ENCODE measurements around the gene PPP6R2. TPM values are rescaled to one million over a fixed set of nuclear protein-coding genes. Genes with fewer than 3 reads are reported as not detected.

Gene PPP6R2
- total and polyA plus RNA-seq, 2 of the 8 experiments (the other 6 are each of a cell fraction or from before 2014, with no cell fraction given), result 25.0 to 32.2 TPM

DNA sequence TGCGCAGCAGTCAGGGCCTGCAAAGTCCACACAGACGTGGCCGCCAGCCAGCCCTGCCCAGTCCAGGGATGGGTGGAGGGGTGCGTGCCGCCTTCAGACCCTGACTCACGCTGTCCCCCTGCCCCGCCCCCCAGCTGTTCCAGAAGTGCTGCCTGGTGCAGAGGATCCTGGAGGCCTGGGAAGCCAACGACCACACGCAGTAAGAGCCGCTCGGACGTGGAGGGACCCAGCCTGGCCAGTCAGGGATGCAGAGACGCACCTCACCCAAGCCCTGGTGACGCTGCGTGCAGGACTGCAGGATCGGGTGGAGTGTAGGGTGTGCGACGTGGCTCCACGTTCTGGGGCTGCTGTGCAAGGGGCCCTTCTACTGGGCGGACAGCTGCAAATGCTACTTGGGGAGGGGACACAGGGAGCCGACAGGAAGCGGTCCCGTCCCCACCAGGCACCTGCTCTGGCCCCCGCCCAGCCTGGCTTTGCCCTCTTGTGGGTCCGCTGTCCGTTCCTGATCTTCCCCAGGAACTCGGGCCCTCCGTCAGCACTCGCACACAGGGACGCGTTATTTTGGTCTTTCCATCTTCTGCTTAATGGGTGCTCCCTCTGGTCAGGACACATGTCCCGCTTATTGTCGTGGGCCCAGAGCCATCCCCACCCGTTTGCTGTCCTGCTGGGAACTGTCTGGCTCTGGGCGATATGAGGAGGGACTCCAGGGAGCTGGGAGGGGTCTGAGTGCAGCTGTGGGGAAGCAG lies 89.2 kb downstream of the PPP6R2 start:
- no peaks in the 10 kb centered on the region for H3K23me2 ChIP-seq (ENCODE audit: low read depth, low read length)
- POLR2A ChIA-PET (ENCODE audit: partially characterized antibody), result interaction anchor here (2.2 kb wide), 1 partner anchor 11 kb away, joined by 5 read pairs; no protein-coding TSS in a partner anchor
- WGBS, 2 experiments (ENCODE audit: extremely low coverage in 1 of 2, insufficient coverage in 1 of 2, insufficient read length in 1 of 2, insufficient replicate concordance in 2 of 2, low coverage in 1 of 2, low lambda C conversion rate in 2 of 2, missing lambda C conversion rate in 1 of 2), result 91% methylated on average over 35 of the region's 35 CpGs; no CpG with 5 or more reads in 1 of the 2 experiments
- H3K4me3 ChIP-seq (ENCODE audit: extremely low read depth in 1 of 4, insufficient read depth in 2 of 4, low read depth in 3 of 4, low read length in 4 of 4), result no peak overlapping the region
- H3K36me3 ChIP-seq (ENCODE audit: control insufficient read depth in 2 of 4, insufficient read depth in 4 of 4, low read length in 3 of 4), result peaks cover 11 to 35% (median 21%) of the 10 kb centered on the region in 4 experiments
- H2BK120ac ChIP-seq (replicated peaks; ENCODE audit: low read depth, low read length), result no peak overlapping the region
- H4K91ac ChIP-seq (replicated peaks; ENCODE audit: insufficient read length, low read length), result no peak overlapping the region
- H3K4ac ChIP-seq (replicated peaks; ENCODE audit: insufficient read length, low read depth, low read length), result no peak overlapping the region
- no peak overlapping the region for H2AK5ac ChIP-seq (ENCODE audit: low read depth, low read length)
- no peak overlapping the region for H3K9ac ChIP-seq (replicated peaks in 1 of 4; ENCODE audit: extremely low read depth in 1 of 4, low read depth in 3 of 4, low read length in 3 of 4)
- no peak overlapping the region for H3K14ac ChIP-seq (ENCODE audit: insufficient read length)
- no peak overlapping the region for H2BK15ac ChIP-seq (ENCODE audit: low read length)
- no peak overlapping the region for H2AFZ ChIP-seq (ENCODE audit: low read length)
- H4K5ac ChIP-seq (ENCODE audit: insufficient read length, low read depth, low read length), result no peak overlapping the region
- no peaks in the 10 kb centered on the region for H3K79me2 ChIP-seq (ENCODE audit: control insufficient read depth in 1 of 2, insufficient read depth in 2 of 2, low read length in 2 of 2)
- H3K18ac ChIP-seq (ENCODE audit: extremely low read depth, low read length), result no peak overlapping the region
- no peak overlapping the region for H3K23ac ChIP-seq (ENCODE audit: insufficient read length)
- no peak overlapping the region for H2BK20ac ChIP-seq (ENCODE audit: low read length)
- no peak overlapping the region for H3K4me2 ChIP-seq (ENCODE audit: insufficient read depth in 1 of 2, low read depth in 2 of 2, low read length in 2 of 2)
- H3K9me3 ChIP-seq (ENCODE audit: insufficient read depth in 2 of 2, low read depth in 1 of 2, low read length in 1 of 2), result no peaks in the 10 kb centered on the region
- H2BK5ac ChIP-seq (ENCODE audit: low read depth, low read length), result no peak overlapping the region
- no peak for FAIRE-seq
- no peaks in the 10 kb centered on the region for H3K27me3 ChIP-seq (replicated peaks in 1 of 4; ENCODE audit: control insufficient read depth in 3 of 4, extremely low read depth in 1 of 4, insufficient read depth in 3 of 4, low read length in 3 of 4)
- peaks cover 3 to 7% of the 10 kb centered on the region in 2 experiments for H4K20me1 ChIP-seq (replicated peaks in 1 of 2; ENCODE audit: control insufficient read depth in 1 of 2, insufficient read depth in 2 of 2, low read length in 2 of 2)
- H3K27ac ChIP-seq (ENCODE audit: low read depth, low read length), result no peak overlapping the region
- H3K79me1 ChIP-seq (ENCODE audit: low read depth, low read length), result no peaks in the 10 kb centered on the region
- no peak overlapping the region for H3K56ac ChIP-seq (replicated peaks; ENCODE audit: insufficient read length, low read depth, low read length)
- no peak overlapping the region for H2BK12ac ChIP-seq (ENCODE audit: low read depth, low read length)
- no peak overlapping the region for H4K8ac ChIP-seq (ENCODE audit: extremely low read depth, insufficient read depth, low read length)
- no peak for DNase-seq (ENCODE audit: low read depth in 1 of 2, low spot score in 2 of 2)
- H3K4me1 ChIP-seq (replicated peaks in 1 of 4; ENCODE audit: control insufficient read depth in 3 of 4, insufficient read depth in 4 of 4, low read length in 3 of 4), result no peaks in the 10 kb centered on the region
- CTCF ChIA-PET (ENCODE audit: partially characterized antibody), result no interaction called here
- TF ChIP-seq CBX5 (IDR thresholded peaks at IDR 0.05; ENCODE audit: low read depth, low read length), result no peak
- no peak for TF ChIP-seq SIRT6 (IDR thresholded peaks at IDR 0.05; ENCODE audit: low read length)
- TF ChIP-seq TAF7 (optimal IDR thresholded peaks at IDR 0.05; ENCODE audit: borderline replicate concordance, low read depth, low read length), result no peak
- TF ChIP-seq MAFK (IDR thresholded peaks at IDR 0.05; ENCODE audit: low read depth, low read length), result no peak
- TF ChIP-seq SUZ12 (IDR thresholded peaks at IDR 0.05; ENCODE audit: low read length), result no peak
- no peak for TF ChIP-seq ATF2 (IDR thresholded peaks at IDR 0.05; ENCODE audit: low read length)
- TF ChIP-seq BRCA1 (IDR thresholded peaks at IDR 0.05; ENCODE audit: low read depth, low read length), result no peak
- TF ChIP-seq ASH2L (IDR thresholded peaks at IDR 0.05; ENCODE audit: low read length), result no peak
- TF ChIP-seq CBX8 (IDR thresholded peaks at IDR 0.05; ENCODE audit: borderline replicate concordance, low read depth, low read length), result no peak
- TF ChIP-seq SIN3A (conservative IDR thresholded peaks at IDR 0.05 in 1 of 2, IDR thresholded peaks at IDR 0.05 in 1 of 2; ENCODE audit: low read depth in 1 of 2, low read length in 2 of 2), result no peak
- no peak for TF ChIP-seq RFX5 (IDR thresholded peaks at IDR 0.05; ENCODE audit: borderline replicate concordance, low read depth, low read length)
- no peak for TF ChIP-seq CEBPB (IDR thresholded peaks at IDR 0.05; ENCODE audit: low read depth, low read length)
